ENCODE data around the gene MGAT4C.

The MGAT4C gene

GRCh38 chr12:86261578-86261977 lies 5.4 kb upstream of the MGAT4C start:
- TF ChIP-seq ZNF70 (CRISPR knock-in tag; IDR thresholded peaks at IDR 0.05) (no peak), ZFP3 (CRISPR knock-in tag; IDR thresholded peaks at IDR 0.05) (no peak), CREB5 (CRISPR knock-in tag; IDR thresholded peaks at IDR 0.05; ENCODE audit: low read depth) (no peak), RARB (CRISPR knock-in tag; IDR thresholded peaks at IDR 0.05) (no peak), ZFP30 (CRISPR knock-in tag; IDR thresholded peaks at IDR 0.05) (no peak), ZC3H10 (CRISPR knock-in tag; IDR thresholded peaks at IDR 0.05) (no peak), POU6F1 (CRISPR knock-in tag; IDR thresholded peaks at IDR 0.05; ENCODE audit: borderline replicate concordance, low read depth) (no peak), ISL1 (CRISPR knock-in tag; IDR thresholded peaks at IDR 0.05) (no peak), TSHZ2 (CRISPR knock-in tag; IDR thresholded peaks at IDR 0.05) (no peak), SNAI2 (CRISPR knock-in tag; IDR thresholded peaks at IDR 0.05) (no peak), ZNF565 (CRISPR knock-in tag; conservative IDR thresholded peaks at IDR 0.05; ENCODE audit: low read depth) (no peak), OSR1 (CRISPR knock-in tag; IDR thresholded peaks at IDR 0.05) (no peak), ZNF8 (CRISPR knock-in tag; IDR thresholded peaks at IDR 0.05) (no peak), CSDC2 (CRISPR knock-in tag; IDR thresholded peaks at IDR 0.05) (no peak), CSRNP3 (CRISPR knock-in tag; IDR thresholded peaks at IDR 0.05) (no peak), GLIS3 (CRISPR knock-in tag; IDR thresholded peaks at IDR 0.05) (no peak), TCF4 (CRISPR knock-in tag; IDR thresholded peaks at IDR 0.05; ENCODE audit: borderline replicate concordance) (no peak)
- no peak for ATAC-seq

- ATAC-seq, result peak; percentile 42; the same call in 2 of the 3 replicates
- TF ChIP-seq TSHZ2 (CRISPR knock-in tag; IDR thresholded peaks at IDR 0.05) (no peak), ZFP3 (CRISPR knock-in tag; IDR thresholded peaks at IDR 0.05) (no peak)
Observed at GRCh38 chr12:86261142-86261541, 5.0 kb upstream of the MGAT4C start.

GRCh38 chr12:86260183-86260582 lies 4.0 kb upstream of the MGAT4C start:
- no peak for TF ChIP-seq PPARA (CRISPR knock-in tag; IDR thresholded peaks at IDR 0.05; ENCODE audit: borderline replicate concordance)
- no peak for TF ChIP-seq ESRRG (CRISPR knock-in tag; IDR thresholded peaks at IDR 0.05)
- TF ChIP-seq ZNF8 (CRISPR knock-in tag; IDR thresholded peaks at IDR 0.05), result no peak
- no peak for TF ChIP-seq RARB (CRISPR knock-in tag; IDR thresholded peaks at IDR 0.05)
- TF ChIP-seq OSR1 (CRISPR knock-in tag; IDR thresholded peaks at IDR 0.05), result no peak
- no peak for TF ChIP-seq TCF4 (CRISPR knock-in tag; IDR thresholded peaks at IDR 0.05; ENCODE audit: borderline replicate concordance)
- no peak for TF ChIP-seq ISL1 (CRISPR knock-in tag; IDR thresholded peaks at IDR 0.05)
- TF ChIP-seq BACH2 (CRISPR knock-in tag; IDR thresholded peaks at IDR 0.05; ENCODE audit: borderline replicate concordance), result no peak
- no peak for TF ChIP-seq TOX (CRISPR knock-in tag; IDR thresholded peaks at IDR 0.05; ENCODE audit: borderline replicate concordance)
- TF ChIP-seq ZFP30 (CRISPR knock-in tag; IDR thresholded peaks at IDR 0.05), result no peak
- no peak for TF ChIP-seq CREB5 (CRISPR knock-in tag; IDR thresholded peaks at IDR 0.05; ENCODE audit: low read depth)
- no peak for TF ChIP-seq ZNF70 (CRISPR knock-in tag; IDR thresholded peaks at IDR 0.05)
- ATAC-seq, result no peak
